Measurements from ENCODE around the gene SMARCA4.
A peak's percentile ranks its signal among the peaks of the same experiment; 100 is the strongest.
"Not testable (repeated sequence)": the region's sequence is repeated elsewhere in the genome, so short reads cannot be mapped to it uniquely, and the experiment has no call there.

Gene SMARCA4

GRCh38 chr19:11041194-11041593 is 80.4 kb downstream of the SMARCA4 start:
- no peak for DNase-seq

- DNase-seq: no peak
Observed at GRCh38 chr19:11041966-11042627, 81.3 kb downstream of the SMARCA4 start.

- no peak for DNase-seq
Observed at GRCh38 chr19:11044431-11044830, 83.6 kb downstream of the SMARCA4 start.

- DNase-seq: no peak
Observed at GRCh38 chr19:11045536-11045935, 84.7 kb downstream of the SMARCA4 start.

- no peak for DNase-seq
Observed at GRCh38 chr19:11046605-11047354, 86.0 kb downstream of the SMARCA4 start.

- no peak for DNase-seq
Observed at GRCh38 chr19:11047866-11048265, 87.0 kb downstream of the SMARCA4 start.

- no peak for DNase-seq
Observed at GRCh38 chr19:11050323-11051114, 89.7 kb downstream of the SMARCA4 start.

- DNase-seq: no peak
Observed at GRCh38 chr19:11053817-11054195, 93.0 kb downstream of the SMARCA4 start.

GRCh38 chr19:11054200-11054599 is 93.4 kb downstream of the SMARCA4 start:
- no peak for DNase-seq

GRCh38 chr19:11054628-11055027 is 93.8 kb downstream of the SMARCA4 start:
- no peak for DNase-seq

- DNase-seq: no peak
Observed at GRCh38 chr19:11058246-11059030, 97.6 kb downstream of the SMARCA4 start.

GRCh38 chr19:11059511-11060358 is 98.9 kb downstream of the SMARCA4 start:
- no peak for DNase-seq

GRCh38 chr19:11061952-11062351 is 101.1 kb downstream of the SMARCA4 start:
- DNase-seq: no peak

- DNase-seq: no peak
Observed at GRCh38 chr19:11063434-11063833, 102.6 kb downstream of the SMARCA4 start.

GRCh38 chr19:11064831-11065303 is 104.0 kb downstream of the SMARCA4 start:
- DNase-seq: peak; percentile 36

- DNase-seq: no peak
Observed at GRCh38 chr19:11066326-11066725, 105.5 kb downstream of the SMARCA4 start.

GRCh38 chr19:11067356-11068113 is 106.7 kb downstream of the SMARCA4 start:
- DNase-seq: no peak

- no peak for DNase-seq
Observed at GRCh38 chr19:11069561-11069960, 108.7 kb downstream of the SMARCA4 start.

GRCh38 chr19:11070123-11070522 is 109.3 kb downstream of the SMARCA4 start:
- no peak for DNase-seq

GRCh38 chr19:11073568-11073967 is 112.7 kb downstream of the SMARCA4 start:
- DNase-seq: no peak

GRCh38 chr19:11076792-11077191 is 116.0 kb downstream of the SMARCA4 start:
- DNase-seq: not testable (repeated sequence)
